HEK293T (cell line): ENCODE measurements around the gene PCNX3.

Experiments
- ARNT ChIP-seq: fragments of 450-650 bp; IDR thresholded peaks from 2 replicates; pipeline ENCODE4 v1.6.1; 2017; ENCODE audit warnings: mild to moderate bottlenecking
- BHLHE40 ChIP-seq: fragments of 450-650 bp; IDR thresholded peaks from 2 replicates; pipeline ENCODE4 v1.6.1; 2016; ENCODE audit warnings: mild to moderate bottlenecking, moderate library complexity, borderline replicate concordance
- ELF4 ChIP-seq: fragments of 450-650 bp; IDR thresholded peaks from 2 replicates; pipeline ENCODE4 v1.6.1; 2017; ENCODE audit warnings: antibody characterized with exemption
- FOXA1 ChIP-seq: fragments of 450-650 bp; IDR thresholded peaks from 2 replicates; pipeline ENCODE4 v1.6.1; 2016; ENCODE audit warnings: mild to moderate bottlenecking
- FOXM1 ChIP-seq: fragments of 450-650 bp; IDR thresholded peaks from 2 replicates; pipeline ENCODE4 v1.6.1; 2017; ENCODE audit warnings: mild to moderate bottlenecking, borderline replicate concordance
- HDGF ChIP-seq: fragments of 450-650 bp; IDR thresholded peaks from 2 replicates; pipeline ENCODE4 v1.6.1; 2017; ENCODE audit warnings: antibody characterized with exemption, borderline replicate concordance
- L3MBTL2 ChIP-seq: fragments of 450-650 bp; conservative IDR thresholded peaks from 2 replicates; pipeline ENCODE4 v1.6.1; 2016; ENCODE audit warnings: mild to moderate bottlenecking
- NFRKB ChIP-seq: fragments of 450-650 bp; IDR thresholded peaks from 2 replicates; pipeline ENCODE4 v1.6.1; 2016; ENCODE audit warnings: mild to moderate bottlenecking, moderate library complexity
- PKNOX1 ChIP-seq: fragments of 450-650 bp; IDR thresholded peaks from 2 replicates; pipeline ENCODE4 v1.6.1; 2016
- SP1 ChIP-seq: fragments of 450-650 bp; IDR thresholded peaks from 2 replicates; pipeline ENCODE4 v1.6.1; 2017
- SUZ12 ChIP-seq: fragments of 450-650 bp; IDR thresholded peaks from 2 replicates; pipeline ENCODE4 v1.6.1; 2016; ENCODE audit warnings: mild to moderate bottlenecking
- TARDBP ChIP-seq: fragments of 450-650 bp; IDR thresholded peaks from 2 replicates; pipeline ENCODE4 v1.6.1; 2016
- ZNF384 ChIP-seq: fragments of 450-650 bp; IDR thresholded peaks from 2 replicates; pipeline ENCODE4 v1.6.1; 2016

GRCh38 chr11:65643971-65644370 is 28.4 kb downstream of the PCNX3 start:
- TF ChIP-seq FOXA1 (no peak), SP1 (no peak), BHLHE40 (no peak), ZNF384 (no peak), ELF4 (no peak), PKNOX1 (no peak), HDGF (no peak), NFRKB (no peak), FOXM1 (no peak), ARNT (no peak), TARDBP (no peak), L3MBTL2 (no peak), SUZ12 (no peak)
